Measurements from ENCODE around the gene RDH14.

- TF ChIP-seq CTCF (IDR thresholded peaks at IDR 0.05; ENCODE audit: low read depth, low read length, poor library complexity, severe bottlenecking) (no peak), EZH2phosphoT487 (IDR thresholded peaks at IDR 0.05; ENCODE audit: borderline replicate concordance, low read length) (no peak)
These were observed 27.6 kb upstream of the RDH14 start for GRCh38 chr2:18588049-18588448.

Measured in DOHH2 (cell line).